Raji (cell line): ENCODE results near the gene SUN5.

Source experiments
- POLR2A ChIP-seq: IDR thresholded peaks from 2 replicates; pipeline ENCODE4 v1.6.1; 2011; ENCODE audit warnings: low read depth, low read length, control low read depth; ENCODE audit not compliant: insufficient read depth

The SUN5 gene

GRCh38 chr20:33020278-33021161, 16.3 kb upstream of the SUN5 start:
- TF ChIP-seq POLR2A = no peak

- TF ChIP-seq POLR2A = no peak
Measured at GRCh38 chr20:33019465-33020277, 15.4 kb upstream of the SUN5 start.

- no peak for TF ChIP-seq POLR2A
Measured at GRCh38 chr20:33018169-33018931, 14.1 kb upstream of the SUN5 start.

GRCh38 chr20:33017542-33017941, 13.3 kb upstream of the SUN5 start:
- TF ChIP-seq POLR2A = no peak

GRCh38 chr20:33016581-33017109, 12.4 kb upstream of the SUN5 start:
- no peak for TF ChIP-seq POLR2A

- no peak for TF ChIP-seq POLR2A
Measured at GRCh38 chr20:33015700-33016580, 11.7 kb upstream of the SUN5 start.

GRCh38 chr20:33015114-33015484, 10.9 kb upstream of the SUN5 start:
- no peak for TF ChIP-seq POLR2A

GRCh38 chr20:33014336-33015113, 10.3 kb upstream of the SUN5 start:
- no peak for TF ChIP-seq POLR2A

- no peak for TF ChIP-seq POLR2A
Measured at GRCh38 chr20:33013701-33014326, 9.6 kb upstream of the SUN5 start.

GRCh38 chr20:33012327-33013189, 8.3 kb upstream of the SUN5 start:
- TF ChIP-seq POLR2A = no peak

- TF ChIP-seq POLR2A = no peak
Measured at GRCh38 chr20:33010674-33011449, 6.6 kb upstream of the SUN5 start.
